Activated CD4-positive, alpha-beta T cell treated with anti-CD3 and anti-CD28 coated beads for 1 hour (primary cell): ENCODE data around the gene RIC8B.

Experiments used
- DNase-seq: peaks from one replicate; pipeline ENCODE4 v3.0.0-alpha.2; 2020

Gene RIC8B

GRCh38 chr12:106814714-106815113 is 40.2 kb downstream of the RIC8B start:
- DNase-seq = no peak

GRCh38 chr12:106815741-106816140 is 41.3 kb downstream of the RIC8B start:
- no peak for DNase-seq

- DNase-seq = no peak
These were observed 41.7 kb downstream of the RIC8B start for GRCh38 chr12:106816231-106816630.

- no peak for DNase-seq
These were observed 45.5 kb downstream of the RIC8B start for GRCh38 chr12:106819991-106820390.

- DNase-seq = no peak
These were observed 57.2 kb downstream of the RIC8B start for GRCh38 chr12:106831699-106832098.

- no peak for DNase-seq
These were observed 63.3 kb downstream of the RIC8B start for GRCh38 chr12:106837782-106838181.

- no peak for DNase-seq
These were observed 64.9 kb downstream of the RIC8B start for GRCh38 chr12:106839333-106839732.

GRCh38 chr12:106840243-106840642 is 65.8 kb downstream of the RIC8B start:
- no peak for DNase-seq

GRCh38 chr12:106841510-106842302 is 67.2 kb downstream of the RIC8B start:
- no peak for DNase-seq

GRCh38 chr12:106845902-106846301 is 71.4 kb downstream of the RIC8B start:
- no peak for DNase-seq

GRCh38 chr12:106847861-106848260 is 73.4 kb downstream of the RIC8B start:
- no peak for DNase-seq

- no peak for DNase-seq
These were observed 76.8 kb downstream of the RIC8B start for GRCh38 chr12:106851306-106851705.

GRCh38 chr12:106854723-106855122 is 80.2 kb downstream of the RIC8B start:
- no peak for DNase-seq

- DNase-seq = no peak
These were observed 80.8 kb downstream of the RIC8B start for GRCh38 chr12:106855221-106855758.

GRCh38 chr12:106861984-106862916 is 87.8 kb downstream of the RIC8B start:
- DNase-seq = no peak

GRCh38 chr12:106863189-106863588 is 88.7 kb downstream of the RIC8B start:
- no peak for DNase-seq

GRCh38 chr12:106865683-106866082 is 91.2 kb downstream of the RIC8B start:
- DNase-seq = no peak

GRCh38 chr12:106866426-106867080 is 92.1 kb downstream of the RIC8B start:
- no peak for DNase-seq

- no peak for DNase-seq
These were observed 93.2 kb downstream of the RIC8B start for GRCh38 chr12:106867651-106868050.

GRCh38 chr12:106868982-106869700 is 94.7 kb downstream of the RIC8B start:
- DNase-seq = no peak

- DNase-seq = no peak
These were observed 95.6 kb downstream of the RIC8B start for GRCh38 chr12:106870116-106870515.

- no peak for DNase-seq
These were observed 97.0 kb downstream of the RIC8B start for GRCh38 chr12:106871477-106871876.
